Measurements from ENCODE around the gene PIKFYVE.

DNA sequence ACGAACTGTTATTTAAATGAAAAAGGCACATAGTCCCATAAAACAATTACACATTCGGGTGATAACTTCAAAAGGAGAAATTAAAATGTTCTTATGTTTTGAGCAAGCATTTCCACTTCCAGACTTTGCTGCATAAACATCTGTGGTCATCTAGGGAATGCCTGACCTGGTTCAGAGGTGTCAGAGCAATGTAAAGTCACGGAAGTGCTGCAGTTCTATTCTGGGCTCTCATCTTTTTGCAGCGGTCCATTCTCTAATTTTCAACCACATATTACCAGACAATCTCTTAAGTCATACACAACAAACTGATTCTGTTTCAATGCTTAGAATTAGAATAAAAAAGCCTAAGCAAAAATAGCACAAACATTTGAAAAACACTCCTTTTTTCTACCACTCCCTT is 118.6 kb downstream of the PIKFYVE start:
- TF ChIP-seq, protein P1, sequence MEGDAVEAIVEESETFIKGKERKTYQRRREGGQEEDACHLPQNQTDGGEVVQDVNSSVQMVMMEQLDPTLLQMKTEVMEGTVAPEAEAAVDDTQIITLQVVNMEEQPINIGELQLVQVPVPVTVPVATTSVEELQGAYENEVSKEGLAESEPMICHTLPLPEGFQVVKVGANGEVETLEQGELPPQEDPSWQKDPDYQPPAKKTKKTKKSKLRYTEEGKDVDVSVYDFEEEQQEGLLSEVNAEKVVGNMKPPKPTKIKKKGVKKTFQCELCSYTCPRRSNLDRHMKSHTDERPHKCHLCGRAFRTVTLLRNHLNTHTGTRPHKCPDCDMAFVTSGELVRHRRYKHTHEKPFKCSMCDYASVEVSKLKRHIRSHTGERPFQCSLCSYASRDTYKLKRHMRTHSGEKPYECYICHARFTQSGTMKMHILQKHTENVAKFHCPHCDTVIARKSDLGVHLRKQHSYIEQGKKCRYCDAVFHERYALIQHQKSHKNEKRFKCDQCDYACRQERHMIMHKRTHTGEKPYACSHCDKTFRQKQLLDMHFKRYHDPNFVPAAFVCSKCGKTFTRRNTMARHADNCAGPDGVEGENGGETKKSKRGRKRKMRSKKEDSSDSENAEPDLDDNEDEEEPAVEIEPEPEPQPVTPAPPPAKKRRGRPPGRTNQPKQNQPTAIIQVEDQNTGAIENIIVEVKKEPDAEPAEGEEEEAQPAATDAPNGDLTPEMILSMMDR (IDR thresholded peaks at IDR 0.05; ENCODE audit: low read depth, low read length): no peak
- no peak for TF ChIP-seq EZH2phosphoT487 (IDR thresholded peaks at IDR 0.05; ENCODE audit: low read depth)

Data from OCI-LY3 (cell line).